H1 (cell line): ENCODE measurements around the gene SPEF1. TPM values are rescaled to one million over a fixed set of nuclear protein-coding genes. Genes with fewer than 3 reads are reported as not detected.

ENCODE experiments used
- CTCF ChIA-PET: fragments of 300-600 bp; sonication (Branson Sonifier 250); formaldehyde crosslinking; loops from one replicate; lab custom pipeline; 2021; ENCODE audit not compliant: partially characterized antibody; lab: Charles Lee
- POLR2A ChIA-PET: fragments of 300-600 bp; sonication (Branson Sonifier 250); formaldehyde crosslinking; loops from one replicate; lab custom pipeline; 2021; ENCODE audit warnings: inconsistent platforms; ENCODE audit not compliant: partially characterized antibody; lab: Charles Lee
- DNase-seq, 2 experiments: peaks; one replicate each; pipeline versions ENCODE4 v3.0.0 to v3.0.0-alpha.2; 2010 to 2022; ENCODE audit warnings: low spot score in 2 of 2, low read depth in 1 of 2, mixed read lengths in 1 of 2
- FAIRE-seq: peaks from 2 replicates; lab custom pipeline; 2011; peaks lifted over from hg19 to GRCh38; lab: Jason Lieb, UNC
- H2AFZ ChIP-seq: 2 replicates; pipeline ENCODE4 v1.8.1; 2012; ENCODE audit warnings: low read length, inconsistent platforms
- H2AK5ac ChIP-seq: 2 replicates; pipeline ENCODE4 v1.6.1; 2013; ENCODE audit warnings: low read depth, low read length
- H2BK120ac ChIP-seq: replicated peaks from 2 replicates; pipeline ENCODE3; 2013; ENCODE audit warnings: low read depth, low read length, inconsistent platforms
- H2BK12ac ChIP-seq: 2 replicates; pipeline ENCODE4 v1.6.1; 2013; ENCODE audit warnings: low read depth, low read length
- H2BK15ac ChIP-seq: 2 replicates; pipeline ENCODE4 v1.6.1; 2013; ENCODE audit warnings: low read length
- H2BK20ac ChIP-seq: 2 replicates; pipeline ENCODE4 v1.6.1; 2013; ENCODE audit warnings: low read length
- H2BK5ac ChIP-seq: 2 replicates; pipeline ENCODE4 v1.6.1; 2013; ENCODE audit warnings: low read depth, low read length
- H3K14ac ChIP-seq: 2 replicates; pipeline ENCODE4 v1.6.1; 2013; ENCODE audit warnings: inconsistent platforms; ENCODE audit not compliant: insufficient read length
- H3K18ac ChIP-seq: 2 replicates; pipeline ENCODE4 v1.6.1; 2013; ENCODE audit warnings: low read length; ENCODE audit errors: extremely low read depth
- H3K23ac ChIP-seq: 2 replicates; pipeline ENCODE4 v1.6.1; 2013; ENCODE audit warnings: inconsistent platforms; ENCODE audit not compliant: insufficient read length
- H3K23me2 ChIP-seq: 2 replicates; pipeline ENCODE4 v1.6.1; 2013; ENCODE audit warnings: low read depth, low read length
- H3K27ac ChIP-seq: 2 replicates; pipeline ENCODE4 v1.6.1; 2011; ENCODE audit warnings: low read depth, low read length, inconsistent platforms
- H3K27me3 ChIP-seq, 4 experiments: replicated peaks in 1 of 4; 1 replicate in 1 of 4; 2 replicates in 3 of 4; pipeline versions ENCODE4 v1.6.1 to v1.8.1; 2011 to 2013; ENCODE audit warnings: low read length in 3 of 4, mild to moderate bottlenecking in 3 of 4, inconsistent platforms in 2 of 4, mixed read lengths in 2 of 4, moderate library complexity in 1 of 4; ENCODE audit not compliant: control insufficient read depth in 3 of 4, insufficient read depth in 3 of 4; ENCODE audit errors: extremely low read depth in 1 of 4
- H3K36me3 ChIP-seq, 4 experiments: 2 replicates each; pipeline versions ENCODE4 v1.6.1 to v1.8.1; 2011 to 2013; ENCODE audit warnings: mild to moderate bottlenecking in 4 of 4, low read length in 3 of 4, moderate library complexity in 2 of 4, control low read depth in 1 of 4, inconsistent platforms in 1 of 4; ENCODE audit not compliant: insufficient read depth in 4 of 4, control insufficient read depth in 2 of 4
- H3K4ac ChIP-seq: replicated peaks from 2 replicates; pipeline ENCODE3; 2013; ENCODE audit warnings: low read length, low read depth, mixed read lengths, inconsistent platforms; ENCODE audit not compliant: insufficient read length
- H3K4me1 ChIP-seq, 4 experiments: replicated peaks in 1 of 4; 1 replicate in 1 of 4; 2 replicates in 3 of 4; pipeline versions ENCODE4 v1.6.1 to v1.8.1; 2011 to 2013; ENCODE audit warnings: low read length in 3 of 4, inconsistent platforms in 2 of 4, mixed read lengths in 1 of 4; ENCODE audit not compliant: insufficient read depth in 4 of 4, control insufficient read depth in 3 of 4
- H3K4me2 ChIP-seq, 2 experiments: 2 replicates each; pipeline versions ENCODE4 v1.6.1 to v1.8.1; 2011 to 2013; ENCODE audit warnings: low read depth in 2 of 2, low read length in 2 of 2, control low read depth in 1 of 2, inconsistent platforms in 1 of 2, mild to moderate bottlenecking in 1 of 2; ENCODE audit not compliant: insufficient read depth in 1 of 2
- H3K4me3 ChIP-seq, 4 experiments: fragments of 200-600, 300-600 bp in 1 of 4; sonication (generic), shearing (Covaris generic), sonication (Bioruptor Twin) in 1 of 4; 2 replicates each; pipeline versions ENCODE4 v1.5.1 to v1.8.1; 2011 to 2016; ENCODE audit warnings: low read length in 4 of 4, low read depth in 3 of 4, control low read depth in 2 of 4, inconsistent platforms in 2 of 4, mild to moderate bottlenecking in 2 of 4, mixed read lengths in 1 of 4, moderate library complexity in 1 of 4; ENCODE audit not compliant: insufficient read depth in 2 of 4; ENCODE audit errors: extremely low read depth in 1 of 4
- H3K56ac ChIP-seq: replicated peaks from 2 replicates; pipeline ENCODE3; 2013; ENCODE audit warnings: low read depth, mild to moderate bottlenecking, mixed read lengths, low read length, inconsistent platforms; ENCODE audit not compliant: insufficient read length
- H3K79me1 ChIP-seq: 2 replicates; pipeline ENCODE4 v1.6.1; 2013; ENCODE audit warnings: low read depth, low read length, control low read depth
- H3K79me2 ChIP-seq, 2 experiments: 2 replicates each; pipeline versions ENCODE4 v1.6.1 to v1.8.1; 2012 to 2013; ENCODE audit warnings: low read length in 2 of 2, mild to moderate bottlenecking in 2 of 2, inconsistent platforms in 1 of 2; ENCODE audit not compliant: insufficient read depth in 2 of 2, control insufficient read depth in 1 of 2
- H3K9ac ChIP-seq, 4 experiments: replicated peaks in 1 of 4; 1 replicate in 1 of 4; 2 replicates in 3 of 4; pipeline versions ENCODE4 v1.6.1 to v1.8.1; 2011 to 2013; ENCODE audit warnings: low read depth in 3 of 4, low read length in 3 of 4, control low read depth in 2 of 4, mild to moderate bottlenecking in 2 of 4, moderate library complexity in 2 of 4, inconsistent platforms in 1 of 4; ENCODE audit errors: extremely low read depth in 1 of 4
- H3K9me3 ChIP-seq, 2 experiments: 2 replicates each; pipeline versions ENCODE4 v1.6.1 to v1.8.1; 2012 to 2013; ENCODE audit warnings: mild to moderate bottlenecking in 2 of 2, moderate library complexity in 2 of 2, control low read depth in 1 of 2, inconsistent platforms in 1 of 2, low read depth in 1 of 2, low read length in 1 of 2, mixed read lengths in 1 of 2; ENCODE audit not compliant: insufficient read depth in 2 of 2
- H4K20me1 ChIP-seq, 2 experiments: replicated peaks in 1 of 2; 2 replicates each; pipeline versions ENCODE3 to v1.8.1; 2011 to 2013; ENCODE audit warnings: inconsistent platforms in 2 of 2, low read length in 2 of 2, mild to moderate bottlenecking in 1 of 2; ENCODE audit not compliant: insufficient read depth in 2 of 2, control insufficient read depth in 1 of 2
- H4K5ac ChIP-seq: 2 replicates; pipeline ENCODE4 v1.6.1; 2013; ENCODE audit warnings: low read length, low read depth, mixed read lengths, inconsistent platforms; ENCODE audit not compliant: insufficient read length
- H4K8ac ChIP-seq: 2 replicates; pipeline ENCODE4 v1.8.0; 2013; ENCODE audit warnings: mild to moderate bottlenecking, moderate library complexity, low read length, inconsistent platforms; ENCODE audit not compliant: insufficient read depth; ENCODE audit errors: extremely low read depth
- H4K91ac ChIP-seq: replicated peaks from 2 replicates; pipeline ENCODE3; 2013; ENCODE audit warnings: low read length, mixed read lengths, inconsistent platforms; ENCODE audit not compliant: insufficient read length
- CHD2 ChIP-seq: IDR thresholded peaks from 2 replicates; pipeline ENCODE4 v1.6.1; 2012; ENCODE audit warnings: low read length, improper control_type of control experiment
- RAD21 ChIP-seq, 2 experiments: IDR thresholded peaks in 1 of 2; conservative IDR thresholded peaks in 1 of 2; 2 replicates each; pipeline ENCODE4 v1.6.1; 2011; ENCODE audit warnings: low read depth in 2 of 2, low read length in 2 of 2, improper control_type of control experiment in 1 of 2, inconsistent platforms in 1 of 2, mild to moderate bottlenecking in 1 of 2, moderate library complexity in 1 of 2
- SRF ChIP-seq: IDR thresholded peaks from 2 replicates; pipeline ENCODE4 v1.6.1; 2011; ENCODE audit warnings: mild to moderate bottlenecking, low read depth, low read length, moderate library complexity
- WGBS, 2 experiments: shearing (Covaris generic) in 1 of 2; methylation state at CpG; one replicate each; pipeline versions ENCODE4 v1.1.6 to v1.1.7; 2013 to 2015; ENCODE audit warnings: low lambda C conversion rate in 2 of 2, mixed read lengths in 2 of 2, inconsistent platforms in 1 of 2, low coverage in 1 of 2, missing lambda C conversion rate in 1 of 2; ENCODE audit not compliant: insufficient replicate concordance in 2 of 2, insufficient coverage in 1 of 2, insufficient read length in 1 of 2; ENCODE audit errors: extremely low coverage in 1 of 2, missing lambda C conversion rate in 1 of 2; 5-methylcytosine and 5-hydroxymethylcytosine counted together
- polyA plus RNA-seq, 7 experiments: library from polyadenylated mRNA; depleted of rRNA in 3 of 7; stranded (reverse) in 5 of 7; unstranded in 2 of 7; fragments of >200 nt in 5 of 7; fragments of 200-250 nt in 2 of 7; gene quantifications; 1 replicate in 5 of 7; 2 replicates in 1 of 7; 4 replicates in 1 of 7; pipeline versions ENCODE4 v1.2.1 to v1.2.3, GENCODE V29; 2011 to 2013; ENCODE audit warnings: missing spikeins in 2 of 7, mixed read lengths in 2 of 7
- total RNA-seq: library from RNA; stranded (reverse); fragmentation: NEBNext Ultra II Directional; extraction: Animal tissue kit (Norgen Biotek cat#: 25700); gene quantifications from 2 replicates; pipeline ENCODE4 v1.2.1, GENCODE V29; 2021
- TF ChIP-seq, protein P1 (sequence below): IDR thresholded peaks from 2 replicates; pipeline ENCODE4 v1.6.1; 2011; ENCODE audit warnings: low read depth, mild to moderate bottlenecking, low read length; ENCODE audit not compliant: insufficient read depth

SPEF1 gene
- total and polyA plus RNA-seq, 2 of the 8 experiments (the other 6 are each of a cell fraction or from before 2014, with no cell fraction given), result 0.51 to 0.71 TPM

DNA sequence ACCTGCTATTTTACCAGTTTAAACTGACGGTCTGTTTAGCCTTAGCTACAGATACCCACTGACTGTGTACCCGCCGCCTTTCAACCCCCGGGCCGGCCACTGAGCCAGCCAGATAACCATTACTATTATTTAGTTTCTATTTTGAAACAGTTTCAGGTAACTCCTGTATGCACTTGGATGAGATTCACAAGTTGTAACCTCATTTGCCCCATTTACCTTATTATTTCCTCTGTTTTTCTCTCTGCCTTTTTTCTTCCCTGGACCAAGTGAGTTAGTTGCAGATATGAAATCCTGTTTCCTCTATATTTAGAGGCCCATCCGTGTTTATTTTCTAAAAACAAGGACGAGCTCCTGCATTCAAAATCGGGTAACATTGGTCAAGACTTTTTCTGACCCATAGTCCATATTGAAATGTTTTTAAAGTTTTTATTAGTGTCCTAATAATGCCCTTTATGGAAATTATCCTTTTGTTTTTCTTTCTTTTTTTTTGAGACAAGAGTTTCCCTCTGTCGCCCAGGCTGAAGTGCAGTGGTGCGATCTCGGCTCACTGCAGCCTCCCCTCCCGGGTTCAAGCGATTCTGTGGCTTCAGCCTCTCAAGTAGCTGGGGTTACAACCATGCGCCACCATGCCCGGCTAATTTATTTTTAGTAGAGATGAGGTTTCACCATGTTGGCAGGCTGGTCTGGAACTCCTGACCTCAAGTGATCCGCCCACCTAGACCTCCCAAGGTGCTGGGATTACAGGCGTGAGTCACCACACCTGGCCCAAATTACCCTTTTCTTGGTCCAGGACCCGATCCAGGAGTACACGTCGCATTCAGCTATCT lies 39.9 kb upstream of the SPEF1 start:
- Histone ChIP-seq H3K14ac (no peak overlapping the region), H3K79me2 (no peaks in the 10 kb centered on the region), H3K23me2 (peaks cover 4% of the 10 kb centered on the region; the same call in 1 of the 2 replicates), H3K4me1 (peaks cover 0 to 8% (median 3%) of the 10 kb centered on the region in 4 experiments; a peak in 4 of 7 replicates), H3K9ac (peak overlapping the region in 3 of 4 experiments; percentile 79 to 96 (median 93); a peak in 6 of 7 replicates), H2AFZ (no peak overlapping the region; the same call in 1 of the 2 replicates), H2BK5ac (no peak overlapping the region; the same call in 1 of the 2 replicates), H2BK120ac (no peak overlapping the region), H2AK5ac (no peak overlapping the region), H3K4me2 (peak overlapping the region; percentile 25 to 79), H3K4me3 (peak overlapping the region; percentile 79 to 96 (median 90)), H3K27ac (peak overlapping the region; percentile 92), H3K4ac (no peak overlapping the region), H3K36me3 (no peaks in the 10 kb centered on the region), H3K27me3 (no peaks in the 10 kb centered on the region), H3K18ac (peak overlapping the region; percentile 51; the same call in 1 of the 2 replicates), H2BK15ac (no peak overlapping the region), H4K91ac (no peak overlapping the region), H4K5ac (no peak overlapping the region), H3K9me3 (no peaks in the 10 kb centered on the region), H3K56ac (no peak overlapping the region), H4K20me1 (no peaks in the 10 kb centered on the region), H4K8ac (peak overlapping the region; percentile 79; the same call in 1 of the 2 replicates), H2BK12ac (no peak overlapping the region), H3K79me1 (no peaks in the 10 kb centered on the region), H2BK20ac (no peak overlapping the region), H3K23ac (no peak overlapping the region)
- DNase-seq (no peak), FAIRE-seq (no peak)
- CTCF ChIA-PET, result interaction anchor here (0.6 to 10.6 kb wide), 14 partner anchors 9 to 72 kb away, joined by 3 to 128 read pairs (median 7); partner anchors contain the start of genes ADISSP, CENPB and SPEF1
- POLR2A ChIA-PET, result interaction anchor here (0.9 to 4.5 kb wide), 11 partner anchors 11 to 252 kb away, joined by 3 to 29 read pairs (median 3); partner anchors contain the start of gene CENPB
- WGBS, 2 experiments, result 63% methylated on average over 20 of the region's 20 CpGs; no CpG with 5 or more reads in 1 of the 2 experiments
- no peak for TF ChIP-seq CHD2
- TF ChIP-seq, protein P1, sequence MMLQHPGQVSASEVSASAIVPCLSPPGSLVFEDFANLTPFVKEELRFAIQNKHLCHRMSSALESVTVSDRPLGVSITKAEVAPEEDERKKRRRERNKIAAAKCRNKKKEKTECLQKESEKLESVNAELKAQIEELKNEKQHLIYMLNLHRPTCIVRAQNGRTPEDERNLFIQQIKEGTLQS, result no peak
- no peak for TF ChIP-seq SRF
- no peak for TF ChIP-seq RAD21 (IDR thresholded peaks at IDR 0.05 in 1 of 2, conservative IDR thresholded peaks at IDR 0.05 in 1 of 2; ENCODE audit: low read depth in 2 of 2, low read length in 2 of 2)
